PC-3 (cell line): Measurements from ENCODE around the gene GK.

ENCODE experiments used
- CTCF ChIP-seq: fragments of 300-600 bp; sonication (generic); conservative IDR thresholded peaks from 2 replicates; pipeline ENCODE4 v1.5.1; 2017; ENCODE audit warnings: antibody characterized with exemption, low read depth, mild to moderate bottlenecking, low read length
- EZH2phosphoT487 ChIP-seq: fragments of 300-600 bp; sonication (generic); IDR thresholded peaks from 2 replicates; pipeline ENCODE4 v1.6.1; 2018; ENCODE audit warnings: mild to moderate bottlenecking, antibody characterized with exemption, low read length, borderline replicate concordance

GRCh38 chrX:30643313-30643821, 9.9 kb upstream of the GK start:
- TF ChIP-seq CTCF, result no peak
- TF ChIP-seq EZH2phosphoT487, result no peak
